Right lobe of liver (tissue), 4 donors: Measurements from ENCODE around the gene ATP11C.

ENCODE experiments used
- POLR2A ChIP-seq: fragments of 450-650 bp; IDR thresholded peaks from one replicate; pipeline ENCODE4 v1.6.1; 2017; ENCODE audit warnings: antibody characterized with exemption, mild to moderate bottlenecking
- TF ChIP-seq, protein P1 (sequence below), 4 donors: fragments of 200-600 bp in 3 of 4; fragments of 450-650 bp in 1 of 4; IDR thresholded peaks; one replicate each; pipeline versions ENCODE4 v1.5.1 to v1.8.0; 2016 to 2022; ENCODE audit warnings: antibody characterized with exemption in 4 of 4, mild to moderate bottlenecking in 2 of 4
- donor health status: DM: no; HTN: no; CAD: no.
- donor health status: DM: no; HTN: no; CAD: no.
- donor health status: DM: no; HTN: yes; CAD: no.

DNA sequence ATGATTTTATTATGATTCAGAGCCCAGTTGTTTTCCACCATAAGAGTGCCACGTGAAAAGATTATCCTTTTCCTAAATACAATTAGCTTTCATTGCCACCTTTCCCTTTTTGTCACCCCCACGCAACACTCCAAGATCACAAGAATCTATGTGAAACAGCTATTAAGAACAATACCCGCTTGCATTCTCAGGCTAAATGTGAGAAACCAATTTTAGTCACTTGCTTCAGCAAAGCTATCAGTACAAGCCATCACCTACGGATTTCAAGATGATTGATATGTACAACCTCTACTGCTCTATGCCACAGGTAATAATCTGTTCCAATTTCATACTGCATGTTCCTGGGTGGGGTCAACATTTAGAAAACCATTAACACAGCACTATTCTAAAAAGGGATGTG lies 2.5 kb downstream of the ATP11C start:
- TF ChIP-seq, protein P1, sequence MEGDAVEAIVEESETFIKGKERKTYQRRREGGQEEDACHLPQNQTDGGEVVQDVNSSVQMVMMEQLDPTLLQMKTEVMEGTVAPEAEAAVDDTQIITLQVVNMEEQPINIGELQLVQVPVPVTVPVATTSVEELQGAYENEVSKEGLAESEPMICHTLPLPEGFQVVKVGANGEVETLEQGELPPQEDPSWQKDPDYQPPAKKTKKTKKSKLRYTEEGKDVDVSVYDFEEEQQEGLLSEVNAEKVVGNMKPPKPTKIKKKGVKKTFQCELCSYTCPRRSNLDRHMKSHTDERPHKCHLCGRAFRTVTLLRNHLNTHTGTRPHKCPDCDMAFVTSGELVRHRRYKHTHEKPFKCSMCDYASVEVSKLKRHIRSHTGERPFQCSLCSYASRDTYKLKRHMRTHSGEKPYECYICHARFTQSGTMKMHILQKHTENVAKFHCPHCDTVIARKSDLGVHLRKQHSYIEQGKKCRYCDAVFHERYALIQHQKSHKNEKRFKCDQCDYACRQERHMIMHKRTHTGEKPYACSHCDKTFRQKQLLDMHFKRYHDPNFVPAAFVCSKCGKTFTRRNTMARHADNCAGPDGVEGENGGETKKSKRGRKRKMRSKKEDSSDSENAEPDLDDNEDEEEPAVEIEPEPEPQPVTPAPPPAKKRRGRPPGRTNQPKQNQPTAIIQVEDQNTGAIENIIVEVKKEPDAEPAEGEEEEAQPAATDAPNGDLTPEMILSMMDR (IDR thresholded peaks at IDR 0.05), result no peak
- no peak for TF ChIP-seq POLR2A
